Islet precursor cell (in vitro differentiated cells): ENCODE results near the gene ICE2.

Experiments used
- DNase-seq: peaks from one replicate; pipeline ENCODE4 v3.0.0-alpha.2; 2018

ICE2 gene

GRCh38 chr15:60486742-60487141, 7.8 kb upstream of the ICE2 start:
- no peak for DNase-seq

- DNase-seq, result no peak
These were observed 6.6 kb upstream of the ICE2 start for GRCh38 chr15:60485365-60486055.

- DNase-seq, result no peak
These were observed 4.1 kb upstream of the ICE2 start for GRCh38 chr15:60483042-60483441.

- no peak for DNase-seq
These were observed 1.9 kb upstream of the ICE2 start for GRCh38 chr15:60480888-60481287.

GRCh38 chr15:60480149-60480548, 1.2 kb upstream of the ICE2 start:
- DNase-seq, result no peak

- DNase-seq, result no peak
These were observed 594 bp upstream of the ICE2 start for GRCh38 chr15:60479361-60480110.

GRCh38 chr15:60477916-60478565, 901 bp downstream of the ICE2 start:
- DNase-seq, result peak; percentile 60

- no peak for DNase-seq
These were observed 1.8 kb downstream of the ICE2 start for GRCh38 chr15:60477164-60477563.

- no peak for DNase-seq
These were observed 2.2 kb downstream of the ICE2 start for GRCh38 chr15:60476713-60477112.

GRCh38 chr15:60473135-60473534, 5.8 kb downstream of the ICE2 start:
- DNase-seq, result no peak

- DNase-seq, result no peak
These were observed 7.6 kb downstream of the ICE2 start for GRCh38 chr15:60471314-60471713.

GRCh38 chr15:60469893-60470641, 8.9 kb downstream of the ICE2 start:
- no peak for DNase-seq

- DNase-seq, result no peak
These were observed 13.9 kb downstream of the ICE2 start for GRCh38 chr15:60464836-60465630.

- DNase-seq, result no peak
These were observed 16.9 kb downstream of the ICE2 start for GRCh38 chr15:60462027-60462426.

GRCh38 chr15:60460931-60461330, 18.0 kb downstream of the ICE2 start:
- DNase-seq, result no peak

- DNase-seq, result no peak
These were observed 20.2 kb downstream of the ICE2 start for GRCh38 chr15:60458721-60459120.

- no peak for DNase-seq
These were observed 21.0 kb downstream of the ICE2 start for GRCh38 chr15:60457985-60458384.

GRCh38 chr15:60454824-60455223, 24.1 kb downstream of the ICE2 start:
- no peak for DNase-seq

- DNase-seq, result no peak
These were observed 30.1 kb downstream of the ICE2 start for GRCh38 chr15:60448668-60449360.

- no peak for DNase-seq
These were observed 34.5 kb downstream of the ICE2 start for GRCh38 chr15:60444289-60444912.

GRCh38 chr15:60442763-60443162, 36.2 kb downstream of the ICE2 start:
- DNase-seq, result no peak
